GM18505 (cell line): ENCODE measurements around the gene FAM124B.

Experiments used
- ATAC-seq: cut with Tn5 transposase; IDR thresholded peaks from one replicate; pipeline ENCODE4 v1.9.1; 2021; ENCODE audit not compliant: unreplicated experiment
- POLR2A ChIP-seq: IDR thresholded peaks from 4 replicates; pipeline ENCODE4 v1.6.1; 2011; ENCODE audit warnings: borderline replicate concordance; ENCODE audit not compliant: insufficient read depth, insufficient read length; ENCODE audit errors: extremely low read depth

The FAM124B gene

GRCh38 chr2:224381521-224382279 lies 20.2 kb downstream of the FAM124B start:
- TF ChIP-seq POLR2A = no peak
- ATAC-seq = no peak

- no peak for ATAC-seq
- TF ChIP-seq POLR2A = no peak
These were observed 21.9 kb downstream of the FAM124B start for GRCh38 chr2:224379986-224380385.

- no peak for TF ChIP-seq POLR2A
- ATAC-seq = no peak
These were observed 22.7 kb downstream of the FAM124B start for GRCh38 chr2:224379172-224379571.

GRCh38 chr2:224378701-224379097 lies 23.2 kb downstream of the FAM124B start:
- no peak for TF ChIP-seq POLR2A
- no peak for ATAC-seq

- no peak for ATAC-seq
- TF ChIP-seq POLR2A = no peak
These were observed 23.9 kb downstream of the FAM124B start for GRCh38 chr2:224377751-224378700.

GRCh38 chr2:224372641-224373040 lies 29.3 kb downstream of the FAM124B start:
- no peak for TF ChIP-seq POLR2A
- ATAC-seq = no peak

GRCh38 chr2:224369028-224369632 lies 32.8 kb downstream of the FAM124B start:
- no peak for ATAC-seq
- TF ChIP-seq POLR2A = no peak

GRCh38 chr2:224366267-224366844 lies 35.6 kb downstream of the FAM124B start:
- no peak for TF ChIP-seq POLR2A
- no peak for ATAC-seq

GRCh38 chr2:224365331-224365730 lies 36.6 kb downstream of the FAM124B start:
- ATAC-seq = no peak
- TF ChIP-seq POLR2A = no peak

- TF ChIP-seq POLR2A = no peak
- ATAC-seq = no peak
These were observed 38.6 kb downstream of the FAM124B start for GRCh38 chr2:224363281-224363680.

GRCh38 chr2:224362094-224362493 lies 39.8 kb downstream of the FAM124B start:
- no peak for TF ChIP-seq POLR2A
- no peak for ATAC-seq

- TF ChIP-seq POLR2A = no peak
- no peak for ATAC-seq
These were observed 41.1 kb downstream of the FAM124B start for GRCh38 chr2:224360801-224361251.

GRCh38 chr2:224359569-224359968 lies 42.3 kb downstream of the FAM124B start:
- no peak for ATAC-seq
- no peak for TF ChIP-seq POLR2A
